ENCODE measurements around the gene HOXC10. TPM values are rescaled to one million over a fixed set of nuclear protein-coding genes. Genes with fewer than 3 reads are reported as not detected.
A peak's percentile ranks its signal among the peaks of the same experiment; 100 is the strongest.

Gene HOXC10
- total RNA-seq, 4 donors from 2014 or later, result 23.9 to 48.3 (median 40.3) TPM

DNA sequence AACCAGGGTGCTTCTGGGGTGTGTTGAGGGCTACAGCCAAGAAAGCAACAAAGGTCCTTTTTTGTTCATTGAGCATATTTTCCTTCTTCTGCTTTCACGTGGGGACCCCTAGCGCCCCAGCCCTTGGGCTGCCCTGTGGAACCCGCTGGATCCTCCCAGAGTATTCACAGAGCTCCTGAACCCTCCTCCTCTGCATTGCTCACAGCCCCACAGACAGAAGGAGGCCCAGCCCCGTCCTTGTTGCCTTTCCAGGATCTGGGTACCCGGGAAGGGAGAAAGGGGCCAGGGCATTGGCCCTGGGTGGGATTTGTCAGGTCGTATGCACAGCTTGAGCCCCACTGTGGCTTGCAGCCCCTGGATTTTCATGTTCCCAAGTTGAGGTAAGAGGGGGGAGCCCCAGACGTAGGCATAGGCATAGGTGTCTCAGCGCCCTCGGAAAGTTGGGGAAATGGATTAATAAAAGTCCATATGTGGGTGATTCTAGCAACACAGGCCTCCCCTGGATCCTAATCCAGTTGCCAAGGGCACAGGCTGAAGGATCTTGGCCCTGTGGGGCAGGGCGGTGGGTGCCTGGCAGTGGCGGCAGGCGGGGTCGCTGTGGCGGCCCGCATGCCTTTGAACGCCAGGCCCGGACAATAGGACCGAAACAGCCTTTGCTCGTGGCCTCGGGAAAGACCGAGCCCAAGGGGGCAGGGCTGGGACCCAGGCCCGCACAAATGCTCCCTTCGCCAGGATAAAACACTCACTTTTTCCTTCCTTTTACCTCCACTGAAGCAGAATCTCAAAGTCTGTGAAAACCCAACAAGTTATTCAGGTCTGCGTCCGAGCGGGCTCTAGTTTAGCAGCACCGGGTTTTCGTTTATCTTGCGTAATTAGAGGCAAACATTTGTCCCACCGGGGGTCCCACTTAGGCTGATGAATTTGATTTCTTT lies 3.0 kb upstream of the HOXC10 start:
- peak overlapping the region; percentile 25 to 85 (median 71) for H3K4me3 ChIP-seq
- TF ChIP-seq POLR2A (IDR thresholded peaks at IDR 0.05), result no peak
- TF ChIP-seq, protein P1, sequence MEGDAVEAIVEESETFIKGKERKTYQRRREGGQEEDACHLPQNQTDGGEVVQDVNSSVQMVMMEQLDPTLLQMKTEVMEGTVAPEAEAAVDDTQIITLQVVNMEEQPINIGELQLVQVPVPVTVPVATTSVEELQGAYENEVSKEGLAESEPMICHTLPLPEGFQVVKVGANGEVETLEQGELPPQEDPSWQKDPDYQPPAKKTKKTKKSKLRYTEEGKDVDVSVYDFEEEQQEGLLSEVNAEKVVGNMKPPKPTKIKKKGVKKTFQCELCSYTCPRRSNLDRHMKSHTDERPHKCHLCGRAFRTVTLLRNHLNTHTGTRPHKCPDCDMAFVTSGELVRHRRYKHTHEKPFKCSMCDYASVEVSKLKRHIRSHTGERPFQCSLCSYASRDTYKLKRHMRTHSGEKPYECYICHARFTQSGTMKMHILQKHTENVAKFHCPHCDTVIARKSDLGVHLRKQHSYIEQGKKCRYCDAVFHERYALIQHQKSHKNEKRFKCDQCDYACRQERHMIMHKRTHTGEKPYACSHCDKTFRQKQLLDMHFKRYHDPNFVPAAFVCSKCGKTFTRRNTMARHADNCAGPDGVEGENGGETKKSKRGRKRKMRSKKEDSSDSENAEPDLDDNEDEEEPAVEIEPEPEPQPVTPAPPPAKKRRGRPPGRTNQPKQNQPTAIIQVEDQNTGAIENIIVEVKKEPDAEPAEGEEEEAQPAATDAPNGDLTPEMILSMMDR (IDR thresholded peaks at IDR 0.05 in 4 of 5, conservative IDR thresholded peaks at IDR 0.05 in 1 of 5), result no peak
- peak overlapping the region; percentile 94 to 100 (median 98) for H3K27ac ChIP-seq
- H3K9me3 ChIP-seq, result no peaks in the 10 kb centered on the region
- intact Hi-C loops (cut with DNase I; ENCODE audit: low total_unique reads) (no loop called here), in situ Hi-C loops (cut with MboI; ENCODE audit: low sequenced_read_pairs in 4 of 4) (loop anchor here (10.0 to 25.0 kb wide), 4 partner anchors 223 to 1730 kb away; partner anchors contain the start of genes GPR84 (in 2 of the 4), BLOC1S1 (in 1 of the 4), ITGA7 (in 1 of the 4) and RDH5 (in 1 of the 4))
- H3K36me3 ChIP-seq, result no peaks in the 10 kb centered on the region
- no peak for DNase-seq
- ATAC-seq, result no peak
- H3K27me3 ChIP-seq, result peaks cover 16 to 65% (median 30%) of the 10 kb centered on the region in 3 donors
- peaks cover 2 to 21% of the 10 kb centered on the region in 2 donors for H3K4me1 ChIP-seq

DNA sequence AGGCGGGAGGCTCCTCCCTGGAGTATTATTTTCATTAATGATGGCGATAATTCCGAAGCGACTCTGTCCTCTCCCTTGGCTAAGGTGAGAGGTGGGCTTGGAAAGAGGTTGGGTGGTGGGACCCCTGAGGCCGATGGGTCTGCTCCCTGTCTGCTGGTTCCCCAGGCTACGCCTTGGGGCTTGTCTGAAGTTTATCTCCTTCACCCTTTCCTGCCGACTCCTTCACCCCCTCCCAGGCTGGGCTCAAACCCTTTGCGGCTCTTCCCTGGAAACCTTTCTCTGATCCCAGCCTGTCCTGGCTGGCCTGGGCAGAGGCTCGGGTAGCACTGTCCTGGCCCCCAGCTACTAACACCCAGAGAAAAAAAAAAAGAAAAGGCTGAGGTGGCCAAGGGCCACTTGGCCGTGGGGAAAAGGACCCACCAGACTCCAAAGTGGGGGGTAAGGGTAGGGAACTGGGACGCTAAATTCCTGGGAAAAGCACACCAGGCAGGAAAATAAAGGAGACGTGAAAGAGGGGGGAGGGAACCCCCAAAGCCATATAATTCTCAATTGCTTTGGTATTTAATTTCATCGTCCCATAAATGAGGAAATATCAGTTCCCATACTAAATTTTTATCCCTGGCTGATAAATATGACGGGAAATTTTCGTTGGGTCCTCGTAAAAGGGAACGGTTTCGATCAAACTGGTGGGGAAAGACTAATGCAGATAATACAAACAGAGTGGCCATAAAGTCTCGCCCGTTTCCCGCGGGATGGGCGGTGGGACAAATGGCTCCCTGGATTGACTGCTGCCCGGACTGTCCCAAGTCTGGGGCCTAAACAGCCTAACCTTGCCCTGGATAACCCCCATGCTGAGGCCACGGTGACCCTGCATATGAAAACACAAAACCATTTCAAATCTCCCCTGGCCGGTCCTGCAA lies 2.0 kb upstream of the HOXC10 start:
- peaks cover 12 to 28% of the 10 kb centered on the region in 2 donors for H3K4me1 ChIP-seq
- H3K27me3 ChIP-seq, result peaks cover 6 to 55% (median 20%) of the 10 kb centered on the region in 3 donors
- ATAC-seq (no peak), DNase-seq (no peak)
- intact Hi-C loops (cut with DNase I; ENCODE audit: low total_unique reads), result no loop called here
- no peaks in the 10 kb centered on the region for H3K36me3 ChIP-seq
- no peaks in the 10 kb centered on the region for H3K9me3 ChIP-seq
- no peak for TF ChIP-seq POLR2A (IDR thresholded peaks at IDR 0.05)
- TF ChIP-seq, protein P1 (IDR thresholded peaks at IDR 0.05 in 4 of 5, conservative IDR thresholded peaks at IDR 0.05 in 1 of 5), result no peak
- H3K4me3 ChIP-seq, result peak overlapping the region; percentile 59 to 85 (median 82)
- peak overlapping the region; percentile 94 to 100 (median 98) for H3K27ac ChIP-seq
- in situ Hi-C loops (cut with MboI; ENCODE audit: low sequenced_read_pairs in 4 of 4), result loop anchor here (10.0 to 25.0 kb wide), 4 partner anchors 222 to 1729 kb away; partner anchors contain the start of genes GPR84 (in 2 of the 4), BLOC1S1 (in 1 of the 4), ITGA7 (in 1 of the 4) and RDH5 (in 1 of the 4)

DNA sequence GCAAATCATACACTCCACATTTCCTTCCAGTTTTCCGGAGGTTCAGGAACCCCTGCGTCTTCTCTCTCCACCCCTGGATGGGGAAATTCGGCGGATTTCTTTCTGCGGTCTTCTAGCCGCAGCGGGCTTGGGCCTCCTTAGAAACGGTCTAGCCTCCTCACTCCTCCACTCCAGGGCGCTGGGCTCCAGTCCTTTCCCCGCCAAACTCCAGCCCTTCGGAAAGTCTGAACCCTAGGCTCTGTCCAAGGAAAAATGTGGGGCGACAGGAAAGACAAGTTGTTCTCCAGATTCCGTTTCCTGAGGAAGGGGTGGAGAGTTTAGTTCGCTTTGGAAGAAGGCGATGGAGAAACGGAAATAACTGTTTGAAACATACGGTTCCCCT lies 1.4 kb upstream of the HOXC10 start:
- DNase-seq (no peak), ATAC-seq (no peak)
- peaks cover 19 to 28% of the 10 kb centered on the region in 2 donors for H3K4me1 ChIP-seq
- in situ Hi-C loops (cut with MboI; ENCODE audit: low sequenced_read_pairs in 4 of 4) (loop anchor here (10.0 to 25.0 kb wide), 4 partner anchors 221 to 1729 kb away; partner anchors contain the start of genes GPR84 (in 2 of the 4), BLOC1S1 (in 1 of the 4), ITGA7 (in 1 of the 4) and RDH5 (in 1 of the 4)), intact Hi-C loops (cut with DNase I; ENCODE audit: low total_unique reads) (no loop called here)
- peaks cover 4 to 51% (median 13%) of the 10 kb centered on the region in 3 donors for H3K27me3 ChIP-seq
- no peaks in the 10 kb centered on the region for H3K36me3 ChIP-seq
- no peaks in the 10 kb centered on the region for H3K9me3 ChIP-seq
- H3K27ac ChIP-seq, result peak overlapping the region; percentile 94 to 100 (median 98)
- TF ChIP-seq POLR2A (IDR thresholded peaks at IDR 0.05), result no peak
- TF ChIP-seq, protein P1 (IDR thresholded peaks at IDR 0.05 in 4 of 5, conservative IDR thresholded peaks at IDR 0.05 in 1 of 5), result no peak
- peak overlapping the region; percentile 59 to 85 (median 82) for H3K4me3 ChIP-seq

Measured in gastrocnemius medialis (tissue), 4 donors.